Ascending aorta (tissue), 2 donors: ENCODE results near the gene BNC2. TPM values are rescaled to one million over a fixed set of nuclear protein-coding genes. Genes with fewer than 3 reads are reported as not detected.

Source experiments
- DNase-seq, 2 donors: peaks; one replicate each; pipeline ENCODE4 v3.0.0-alpha.2; 2019; ENCODE audit warnings: low spot score in 2 of 2
- H3K27ac ChIP-seq, 2 donors: fragments of 200-600 bp; sonication (generic); one replicate each; pipeline ENCODE4 v1.5.1; 2016 to 2017; ENCODE audit warnings: mild to moderate bottlenecking in 1 of 2
- H3K27me3 ChIP-seq: fragments of 200-600 bp; sonication (generic); one replicate; pipeline ENCODE4 v1.5.1; 2017
- H3K36me3 ChIP-seq, 2 donors: fragments of 200-600 bp; sonication (generic); one replicate each; pipeline ENCODE4 v1.5.1; 2016
- H3K4me1 ChIP-seq, 2 donors: fragments of 200-600 bp; sonication (generic); one replicate each; pipeline ENCODE4 v1.5.1; 2016 to 2017; ENCODE audit warnings: mild to moderate bottlenecking in 1 of 2
- H3K4me3 ChIP-seq, 2 donors: fragments of 200-600 bp; sonication (generic); one replicate each; pipeline ENCODE4 v1.5.1; 2016 to 2017; ENCODE audit warnings: mild to moderate bottlenecking in 1 of 2
- H3K9me3 ChIP-seq, 2 donors: fragments of 200-600 bp; sonication (generic); one replicate each; pipeline ENCODE4 v1.5.1; 2016
- CTCF ChIP-seq, 3 experiments: fragments of 200-600 bp in 2 of 3; fragments of 450-650 bp in 1 of 3; sonication (generic) in 2 of 3; IDR thresholded peaks; one replicate each; pipeline ENCODE4 v1.5.1; 2016 to 2019; ENCODE audit warnings: antibody characterized with exemption in 3 of 3, mild to moderate bottlenecking in 1 of 3, moderate library complexity in 1 of 3
- intact Hi-C: fragments of 100-400 bp; cut with DNase I; formaldehyde crosslinking; loops from one replicate; pipeline ENCODE4 v1.15.1; 2023
- total RNA-seq: library from RNA; depleted of rRNA; stranded (reverse); fragments of >200 nt; gene quantifications from one replicate; pipeline ENCODE4 v1.1.0, GENCODE V29; 2016

The BNC2 gene
- total RNA-seq, 1 donor from 2014 or later = 25.5 TPM

GRCh38 chr9:16828340-16829281 lies 41.9 kb downstream of the BNC2 start:
- H3K4me3 ChIP-seq = peak overlapping the region; percentile 43 to 62
- H3K4me1 ChIP-seq = peaks cover 0 to 11% of the 10 kb centered on the region in 2 donors
- no peak for TF ChIP-seq CTCF (IDR thresholded peaks at IDR 0.05)
- H3K27me3 ChIP-seq = no peaks in the 10 kb centered on the region
- H3K9me3 ChIP-seq = no peaks in the 10 kb centered on the region
- H3K27ac ChIP-seq = peak overlapping the region; percentile 69 to 72
- intact Hi-C loops = no loop called here
- no peak for DNase-seq
- no peaks in the 10 kb centered on the region for H3K36me3 ChIP-seq

- no peak overlapping the region for H3K27ac ChIP-seq
- TF ChIP-seq CTCF (IDR thresholded peaks at IDR 0.05) = no peak
- no peaks in the 10 kb centered on the region for H3K36me3 ChIP-seq
- no peaks in the 10 kb centered on the region for H3K9me3 ChIP-seq
- no peak for DNase-seq
- H3K27me3 ChIP-seq = no peaks in the 10 kb centered on the region
- no peak overlapping the region for H3K4me3 ChIP-seq
- intact Hi-C loops = no loop called here
- H3K4me1 ChIP-seq = peaks cover 0 to 11% of the 10 kb centered on the region in 2 donors
Observed at GRCh38 chr9:16825971-16826625, 44.4 kb downstream of the BNC2 start.

GRCh38 chr9:16825331-16825725 lies 45.1 kb downstream of the BNC2 start:
- intact Hi-C loops = no loop called here
- Histone ChIP-seq H3K36me3 (no peaks in the 10 kb centered on the region), H3K4me3 (no peak overlapping the region), H3K9me3 (no peaks in the 10 kb centered on the region), H3K4me1 (peaks cover 0 to 7% of the 10 kb centered on the region in 2 donors), H3K27ac (no peak overlapping the region), H3K27me3 (no peaks in the 10 kb centered on the region)
- no peak for DNase-seq
- TF ChIP-seq CTCF (IDR thresholded peaks at IDR 0.05) = no peak

GRCh38 chr9:16824545-16825330 lies 45.7 kb downstream of the BNC2 start:
- no peaks in the 10 kb centered on the region for H3K9me3 ChIP-seq
- intact Hi-C loops = no loop called here
- H3K27ac ChIP-seq = no peak overlapping the region
- H3K27me3 ChIP-seq = no peaks in the 10 kb centered on the region
- peaks cover 0 to 5% of the 10 kb centered on the region in 2 donors for H3K4me1 ChIP-seq
- TF ChIP-seq CTCF (IDR thresholded peaks at IDR 0.05) = no peak
- no peaks in the 10 kb centered on the region for H3K36me3 ChIP-seq
- H3K4me3 ChIP-seq = no peak overlapping the region
- no peak for DNase-seq

- no peaks in the 10 kb centered on the region for H3K9me3 ChIP-seq
- DNase-seq = no peak
- TF ChIP-seq CTCF (IDR thresholded peaks at IDR 0.05) = no peak
- intact Hi-C loops = no loop called here
- H3K27me3 ChIP-seq = no peaks in the 10 kb centered on the region
- H3K27ac ChIP-seq = no peak overlapping the region
- peaks cover 0 to 2% of the 10 kb centered on the region in 2 donors for H3K4me1 ChIP-seq
- H3K36me3 ChIP-seq = no peaks in the 10 kb centered on the region
- no peak overlapping the region for H3K4me3 ChIP-seq
Observed at GRCh38 chr9:16823906-16824305, 46.6 kb downstream of the BNC2 start.
